ENCODE measurements around the gene FNDC3A.

The FNDC3A gene

DNA sequence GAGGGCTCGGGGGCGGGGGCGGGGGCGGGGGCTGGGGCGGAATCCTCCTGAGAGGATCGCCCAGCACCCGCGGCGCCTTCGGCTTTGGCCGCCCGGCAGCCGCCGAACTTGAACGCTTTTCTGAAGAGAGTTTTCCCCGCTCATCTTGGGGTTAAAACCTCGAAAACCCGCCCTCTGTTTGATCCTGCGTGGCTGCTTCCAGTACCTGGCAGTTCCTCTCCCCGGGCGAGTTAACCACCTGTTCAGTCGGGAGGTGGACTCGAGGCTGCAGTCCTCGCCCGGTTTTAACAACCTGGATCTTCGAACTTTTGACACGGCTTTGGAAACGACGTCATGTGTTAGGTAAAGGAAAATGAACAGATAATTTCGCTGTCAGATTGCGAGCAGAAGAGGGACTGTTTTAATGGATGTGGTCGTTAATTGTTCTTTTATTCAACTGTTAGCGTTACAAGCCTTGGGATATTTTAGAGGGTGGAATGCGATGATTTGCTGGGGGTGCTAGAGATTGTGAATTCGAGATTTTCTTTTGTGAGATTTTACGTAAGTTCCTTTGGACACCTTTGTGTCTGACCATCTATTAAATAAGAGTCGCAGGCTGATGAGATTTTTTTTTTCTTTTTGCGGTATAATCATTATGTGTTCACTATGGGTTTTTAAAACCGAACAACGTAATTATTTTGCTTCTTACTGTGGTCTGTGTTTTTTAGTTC is 1.0 kb downstream of the FNDC3A start:
- DNase-seq (ENCODE audit: insufficient read length, low spot score) (no peak), FAIRE-seq (peak; percentile 61)
- TF ChIP-seq CTCF (IDR thresholded peaks at IDR 0.05; ENCODE audit: insufficient read depth, missing control alignments) = no peak

GRCh38 chr13:48977286-48977625 is 1.5 kb downstream of the FNDC3A start:
- FAIRE-seq (no peak), DNase-seq (ENCODE audit: insufficient read length, low spot score) (no peak)
- TF ChIP-seq CTCF (IDR thresholded peaks at IDR 0.05; ENCODE audit: insufficient read depth, missing control alignments) = no peak

DNA sequence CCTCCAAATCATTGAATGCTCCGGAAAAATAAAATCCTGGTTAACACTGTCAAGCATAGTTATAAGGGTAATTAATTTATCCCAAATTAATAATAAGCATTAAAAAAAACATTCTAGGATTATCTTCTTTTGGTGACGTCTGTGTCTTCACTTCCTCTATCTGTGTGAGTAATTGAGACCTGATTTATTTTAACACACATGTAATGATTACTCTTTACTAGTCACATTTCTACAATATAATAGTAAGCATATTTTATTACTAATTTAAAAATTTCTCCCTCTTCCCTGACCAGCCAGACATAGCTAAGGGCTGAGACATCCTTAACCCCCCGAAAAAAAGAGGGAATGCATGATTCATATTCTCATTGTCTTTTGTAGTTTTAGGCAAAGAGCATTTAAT is 2.3 kb downstream of the FNDC3A start:
- DNase-seq (ENCODE audit: insufficient read length, low spot score) = no peak
- no peak for FAIRE-seq
- TF ChIP-seq CTCF (IDR thresholded peaks at IDR 0.05; ENCODE audit: insufficient read depth, missing control alignments) = no peak

GRCh38 chr13:48978942-48979601 is 3.4 kb downstream of the FNDC3A start:
- DNase-seq (ENCODE audit: insufficient read length, low spot score) = no peak
- no peak for FAIRE-seq
- TF ChIP-seq CTCF (IDR thresholded peaks at IDR 0.05; ENCODE audit: insufficient read depth, missing control alignments) = no peak

GRCh38 chr13:48979892-48980291 is 4.2 kb downstream of the FNDC3A start:
- no peak for TF ChIP-seq CTCF (IDR thresholded peaks at IDR 0.05; ENCODE audit: insufficient read depth, missing control alignments)
- DNase-seq (ENCODE audit: insufficient read length, low spot score) = no peak
- FAIRE-seq = no peak

DNA sequence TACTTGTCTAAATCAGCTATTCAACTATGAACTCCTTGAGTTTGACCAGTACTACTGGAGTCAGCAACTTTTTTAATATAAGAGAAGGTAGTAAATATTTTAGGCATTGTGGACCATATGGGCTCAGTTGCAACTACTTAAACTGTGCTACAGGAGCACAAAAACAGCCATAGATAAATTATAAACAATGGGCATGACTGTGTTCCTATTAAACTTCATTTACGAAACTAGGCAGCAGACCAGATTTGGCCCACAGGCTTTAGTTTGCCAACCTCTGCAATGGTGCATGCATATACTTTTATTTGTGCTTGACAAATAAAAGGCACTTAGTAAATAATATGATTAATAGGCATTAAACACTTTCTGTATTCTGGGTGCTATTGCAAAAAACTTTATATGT is 7.6 kb downstream of the FNDC3A start:
- no peak for TF ChIP-seq CTCF (IDR thresholded peaks at IDR 0.05; ENCODE audit: insufficient read depth, missing control alignments)
- no peak for DNase-seq (ENCODE audit: insufficient read length, low spot score)
- FAIRE-seq = no peak

- TF ChIP-seq CTCF (IDR thresholded peaks at IDR 0.05; ENCODE audit: insufficient read depth, missing control alignments) = no peak
- DNase-seq (ENCODE audit: insufficient read length, low spot score) = no peak
- FAIRE-seq = no peak
Observed at GRCh38 chr13:48985756-48986155, 10.0 kb downstream of the FNDC3A start.

All from D721Med (cell line).